PC-3 (cell line): ENCODE data around the gene TMEM11. TPM values are rescaled to one million over a fixed set of nuclear protein-coding genes. Genes with fewer than 3 reads are reported as not detected.

Source experiments
- ATAC-seq: fragments of 200-7000 bp; cut with Tn5 transposase; 2 replicates; pipeline ENCODE4 v1.9.1; 2020; ENCODE audit warnings: mild to moderate bottlenecking, moderate library complexity
- Bru-seq: library from RNA; stranded (reverse); fragments of 400-500 nt; gene quantifications from one replicate; lab custom pipeline; 2021; lab: Mats Ljungman, UMichigan
- BruChase-seq, 2 experiments: library from RNA; stranded (reverse); fragments of 400-500 nt; gene quantifications; one replicate each; lab custom pipeline; 2021; lab: Mats Ljungman, UMichigan
- BruUV-seq: library from RNA; stranded (reverse); fragments of 400-500 nt; replicated peaks from 2 replicates; lab custom pipeline; 2021; lab: Mats Ljungman, UMichigan
- CTCF ChIA-PET: fragments of 300-600 bp; sonication (Branson Sonifier 250); formaldehyde crosslinking; loops from one replicate; lab custom pipeline; 2022; ENCODE audit warnings: antibody characterized with exemption; lab: Charles Lee
- POLR2A ChIA-PET: fragments of 300-600 bp; sonication (Branson Sonifier 250); formaldehyde crosslinking; loops from one replicate; lab custom pipeline; 2022; ENCODE audit warnings: antibody characterized with exemption; ENCODE audit not compliant: unreplicated experiment; lab: Charles Lee
- DNase-seq: peaks from one replicate; pipeline ENCODE4 v3.0.0-alpha.2; 2015
- H2AFZ ChIP-seq: fragments of 300-600 bp; sonication (generic); 2 replicates; pipeline ENCODE4 v1.6.0; 2016; ENCODE audit warnings: antibody characterized with exemption, low read length
- H3F3A ChIP-seq: fragments of 300-600 bp; sonication (generic); one replicate; pipeline ENCODE4 v1.6.0; 2017; ENCODE audit warnings: antibody characterized with exemption, low read length, control low read depth, mild to moderate bottlenecking; ENCODE audit not compliant: unreplicated experiment
- H3K27ac ChIP-seq: fragments of 300-600 bp; sonication (generic); 2 replicates; pipeline ENCODE4 v1.5.1; 2016; ENCODE audit warnings: mild to moderate bottlenecking, low read length
- H3K27me3 ChIP-seq: fragments of 300-600 bp; sonication (generic); 2 replicates; pipeline ENCODE4 v1.6.1; 2016; ENCODE audit warnings: low read length, mixed read lengths
- H3K36me3 ChIP-seq: fragments of 300-600 bp; sonication (generic); 2 replicates; pipeline ENCODE4 v1.6.1; 2016; ENCODE audit warnings: low read depth, mixed run types, low read length, mixed read lengths
- H3K4me1 ChIP-seq: fragments of 300-600 bp; sonication (generic); 2 replicates; pipeline ENCODE4 v1.5.1; 2016; ENCODE audit warnings: low read length; ENCODE audit not compliant: insufficient read depth
- H3K4me2 ChIP-seq: fragments of 300-600 bp; sonication (generic); 2 replicates; pipeline ENCODE4 v1.6.0; 2016; ENCODE audit warnings: low read length
- H3K4me3 ChIP-seq: fragments of 300-600 bp; sonication (generic); 2 replicates; pipeline ENCODE4 v1.5.1; 2016; ENCODE audit warnings: mild to moderate bottlenecking, low read length, mixed read lengths
- H3K79me2 ChIP-seq: fragments of 300-600 bp; sonication (generic); 2 replicates; pipeline ENCODE4 v1.6.1; 2017; ENCODE audit warnings: low read length, mixed read lengths
- H3K9ac ChIP-seq: fragments of 300-600 bp; sonication (generic); 2 replicates; pipeline ENCODE4 v1.6.0; 2016; ENCODE audit warnings: mild to moderate bottlenecking, low read length
- H3K9me2 ChIP-seq: fragments of 300-600 bp; sonication (generic); replicated peaks from 2 replicates; pipeline ENCODE4 v1.6.1; 2016; ENCODE audit warnings: mixed run types, low read length, mixed read lengths
- H3K9me3 ChIP-seq: fragments of 300-600 bp; sonication (generic); 2 replicates; pipeline ENCODE4 v1.6.1; 2016; ENCODE audit warnings: low read length, mixed read lengths
- H4K20me1 ChIP-seq: fragments of 300-600 bp; sonication (generic); 2 replicates; pipeline ENCODE4 v1.6.1; 2016; ENCODE audit warnings: low read length, mixed read lengths
- CTCF ChIP-seq: fragments of 300-600 bp; sonication (generic); conservative IDR thresholded peaks from 2 replicates; pipeline ENCODE4 v1.5.1; 2017; ENCODE audit warnings: antibody characterized with exemption, low read depth, mild to moderate bottlenecking, low read length
- EZH2 ChIP-seq: fragments of 300-600 bp; sonication (generic); IDR thresholded peaks from one replicate; pipeline ENCODE4 v1.6.1; 2017; ENCODE audit warnings: antibody characterized with exemption, mild to moderate bottlenecking, low read length; ENCODE audit not compliant: unreplicated experiment
- EZH2phosphoT487 ChIP-seq: fragments of 300-600 bp; sonication (generic); IDR thresholded peaks from 2 replicates; pipeline ENCODE4 v1.6.1; 2018; ENCODE audit warnings: mild to moderate bottlenecking, antibody characterized with exemption, low read length, borderline replicate concordance
- intact Hi-C: fragments of 100-400 bp; cut with micrococcal nuclease; formaldehyde crosslinking; loops from 2 replicates; pipeline ENCODE4 v1.9.0; 2023
- long read RNA-seq: library from polyadenylated mRNA; unstranded; transcript quantifications from one replicate; pipeline ENCODE4 v2.0.0, GENCODE V29; 2021; ENCODE audit not compliant: unreplicated experiment
- total RNA-seq: library from RNA; depleted of rRNA; stranded (reverse); fragments of >200 nt; gene quantifications from 2 replicates; pipeline ENCODE4 v1.2.3, GENCODE V29; 2014; rRNA removed

The TMEM11 gene
- total RNA-seq (58.1 and 70.8 TPM in 2 replicates), Bru-seq, nascent RNA (percentile 69 among the genes with signal in this experiment), BruChase-seq, experiment 1, labeled RNA remaining after a 6-hour chase (percentile 75 among the genes with signal in this experiment), BruChase-seq, experiment 2, labeled RNA remaining after a 2-hour chase (percentile 69 among the genes with signal in this experiment)
- long read RNA-seq, transcript TMEM11-202 (3 exons, 1,246 nt): major isoform, 27 of 84 reads
- long read RNA-seq, transcript TMEM11-201 (2 exons, 2,095 nt): minor isoform, 23 of 84 reads
- long read RNA-seq, partial matches to known transcripts: 0 of 84 reads
- long read RNA-seq, other reads (novel, unspliced or antisense): 30 of 84 reads

- Histone ChIP-seq H3K4me2 (peak within 1 kb of the TSS; percentile 97), H3K4me1 (peaks cover 46% of the 10 kb centered on the region), H3K36me3 (peaks cover 21% of the 10 kb centered on the region), H3K9me2 (no peaks in the 10 kb centered on the region), H3K4me3 (peak within 1 kb of the TSS; percentile 98), H3K9me3 (no peaks in the 10 kb centered on the region), H3K79me2 (peaks cover 96% of the 10 kb centered on the region), H2AFZ (peak within 1 kb of the TSS; percentile 82), H3K9ac (peak within 1 kb of the TSS; percentile 100), H3K27ac (peak within 1 kb of the TSS; percentile 83), H3K27me3 (no peaks in the 10 kb centered on the region), H4K20me1 (peaks cover 39% of the 10 kb centered on the region), H3F3A (no peaks in the 10 kb centered on the region)
- ChIA-PET CTCF (interaction anchor here (0.5 kb wide), 1 partner anchor 271 kb away, joined by 5 read pairs; no protein-coding TSS in a partner anchor), POLR2A (no interaction called here)
- intact Hi-C loops: loop anchor here (1.0 to 5.0 kb wide), 2 partner anchors 38 to 85 kb away; partner anchors contain the start of gene NATD1
- ATAC-seq: peak; percentile 93
- no peak for TF ChIP-seq EZH2
- no peak for TF ChIP-seq CTCF
- no peak for TF ChIP-seq EZH2phosphoT487
- no TSS peak for BruUV-seq
- DNase-seq: peak; percentile 97
Observed at GRCh38 chr17:21214015-21214776, at the start of gene TMEM11. Gene TMEM11, minus strand, starts transcription at chr17:21214161. Its CDS starts 9 bp downstream, at chr17:21214152.

- Histone ChIP-seq H3K79me2 (no peaks in the 10 kb centered on the region), H3K9me2 (no peaks in the 10 kb centered on the region), H3K27me3 (no peaks in the 10 kb centered on the region), H3K9ac (no peak overlapping the region), H3K4me3 (no peak overlapping the region), H3K9me3 (no peaks in the 10 kb centered on the region), H3K4me2 (no peak overlapping the region), H3K27ac (no peak overlapping the region), H3F3A (no peaks in the 10 kb centered on the region), H3K4me1 (no peaks in the 10 kb centered on the region), H3K36me3 (no peaks in the 10 kb centered on the region), H2AFZ (no peak overlapping the region), H4K20me1 (no peaks in the 10 kb centered on the region)
- ChIA-PET CTCF (no interaction called here), POLR2A (no interaction called here)
- intact Hi-C loops: no loop called here
- DNase-seq (peak; percentile 61), ATAC-seq (no peak)
- BruUV-seq: no TSS peak
- no peak for TF ChIP-seq EZH2phosphoT487
Observed at GRCh38 chr17:21263376-21263775, 49.4 kb upstream of the TMEM11 start.

- H2AFZ ChIP-seq: no peak overlapping the region
- no peaks in the 10 kb centered on the region for H4K20me1 ChIP-seq
- no peaks in the 10 kb centered on the region for H3K36me3 ChIP-seq
- H3K27ac ChIP-seq: no peak overlapping the region
- H3F3A ChIP-seq: no peaks in the 10 kb centered on the region
- TF ChIP-seq CTCF (no peak), EZH2phosphoT487 (no peak), EZH2 (no peak)
- no peaks in the 10 kb centered on the region for H3K79me2 ChIP-seq
- ChIA-PET CTCF (no interaction called here), POLR2A (no interaction called here)
- no peak overlapping the region for H3K9ac ChIP-seq
- no peaks in the 10 kb centered on the region for H3K27me3 ChIP-seq
- no peak overlapping the region for H3K4me2 ChIP-seq
- H3K9me3 ChIP-seq: no peaks in the 10 kb centered on the region
- no peaks in the 10 kb centered on the region for H3K4me1 ChIP-seq
- no peak for ATAC-seq
- no TSS peak for BruUV-seq
- H3K9me2 ChIP-seq: no peaks in the 10 kb centered on the region
- intact Hi-C loops: no loop called here
- no peak for DNase-seq
- no peak overlapping the region for H3K4me3 ChIP-seq
Observed at GRCh38 chr17:21262259-21262993, 48.5 kb upstream of the TMEM11 start.
